Hippocampal formation (tissue), 2 donors: ENCODE data around the gene TNIP1.

Experiments used
- DNase-seq, 2 donors: peaks; one replicate each; lab custom pipeline; 2025; lab: John Stamatoyannopoulos, UW

TNIP1 gene

GRCh38 chr5:151080613-151081430, at the start of gene TNIP1:
TNIP1 (minus strand) TSS chr5:151081034; CDS start chr5:151065095, 15,939 bp downstream.
- peak; percentile 77 to 87 for DNase-seq

GRCh38 chr5:151130235-151130921, 49.5 kb upstream of the TNIP1 start:
- no peak for DNase-seq

GRCh38 chr5:151128817-151129216, 48.0 kb upstream of the TNIP1 start:
- DNase-seq: no peak

GRCh38 chr5:151127926-151128325, 47.1 kb upstream of the TNIP1 start:
- no peak for DNase-seq

- DNase-seq: peak in 1 of 2 donors; percentile 39
Observed at GRCh38 chr5:151126199-151126645, 45.4 kb upstream of the TNIP1 start.

GRCh38 chr5:151125421-151125820, 44.6 kb upstream of the TNIP1 start:
- peak in 1 of 2 donors; percentile 12 for DNase-seq

- DNase-seq: no peak
Observed at GRCh38 chr5:151123897-151124751, 43.3 kb upstream of the TNIP1 start.

GRCh38 chr5:151122828-151123227, 42.0 kb upstream of the TNIP1 start:
- no peak for DNase-seq

GRCh38 chr5:151121665-151122064, 40.8 kb upstream of the TNIP1 start:
- no peak for DNase-seq

- no peak for DNase-seq
Observed at GRCh38 chr5:151121095-151121494, 40.3 kb upstream of the TNIP1 start.

GRCh38 chr5:151118913-151119575, 38.2 kb upstream of the TNIP1 start:
- no peak for DNase-seq

- peak; percentile 47 to 68 for DNase-seq
Observed at GRCh38 chr5:151115272-151115905, 34.6 kb upstream of the TNIP1 start.

GRCh38 chr5:151113651-151114050, 32.8 kb upstream of the TNIP1 start:
- DNase-seq: no peak

- no peak for DNase-seq
Observed at GRCh38 chr5:151110992-151111391, 30.2 kb upstream of the TNIP1 start.

GRCh38 chr5:151110122-151110681, 29.4 kb upstream of the TNIP1 start:
- DNase-seq: no peak

- DNase-seq: no peak
Observed at GRCh38 chr5:151108566-151108965, 27.7 kb upstream of the TNIP1 start.

- DNase-seq: peak in 1 of 2 donors; percentile 27
Observed at GRCh38 chr5:151107738-151108520, 27.1 kb upstream of the TNIP1 start.

- DNase-seq: no peak
Observed at GRCh38 chr5:151107084-151107483, 26.2 kb upstream of the TNIP1 start.

GRCh38 chr5:151106509-151106908, 25.7 kb upstream of the TNIP1 start:
- no peak for DNase-seq

- DNase-seq: no peak
Observed at GRCh38 chr5:151106043-151106442, 25.2 kb upstream of the TNIP1 start.
